NCI-H1930 (cell line): ENCODE measurements around the gene USPL1.
"Not testable (repeated sequence)": the region's sequence is repeated elsewhere in the genome, so short reads cannot be mapped to it uniquely, and the experiment has no call there.

ENCODE experiments used
- DNase-seq, 2 experiments: peaks; one replicate each; lab custom pipeline; 2025; lab: John Stamatoyannopoulos, UW

The USPL1 gene

GRCh38 chr13:30617315-30618185 lies at the start of gene USPL1:
TSS of gene USPL1 (plus strand) at chr13:30617920. CDS start at chr13:30621141, 3,221 bp downstream.
- DNase-seq = peak; percentile 99

GRCh38 chr13:30569901-30570576 lies 47.7 kb upstream of the USPL1 start:
- no peak for DNase-seq

DNA sequence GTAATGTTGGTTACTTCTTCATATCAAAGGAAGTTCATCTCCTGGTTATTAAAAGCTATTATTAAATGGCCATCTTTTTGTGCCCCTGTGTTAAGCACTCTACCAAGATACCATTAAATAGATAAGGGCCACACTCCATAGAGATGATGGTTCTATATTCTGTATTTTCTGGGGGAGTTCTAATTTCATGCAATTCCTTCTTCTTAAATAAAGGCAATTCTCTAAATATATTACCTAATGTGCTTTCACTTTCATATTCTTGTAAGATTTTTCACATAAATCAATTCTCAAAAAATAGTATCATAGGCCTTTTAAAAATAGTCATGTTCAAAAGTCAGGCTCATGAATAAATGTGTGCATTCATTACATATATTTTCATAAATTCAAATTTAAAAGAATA lies 47.0 kb upstream of the USPL1 start:
- DNase-seq = no peak

DNA sequence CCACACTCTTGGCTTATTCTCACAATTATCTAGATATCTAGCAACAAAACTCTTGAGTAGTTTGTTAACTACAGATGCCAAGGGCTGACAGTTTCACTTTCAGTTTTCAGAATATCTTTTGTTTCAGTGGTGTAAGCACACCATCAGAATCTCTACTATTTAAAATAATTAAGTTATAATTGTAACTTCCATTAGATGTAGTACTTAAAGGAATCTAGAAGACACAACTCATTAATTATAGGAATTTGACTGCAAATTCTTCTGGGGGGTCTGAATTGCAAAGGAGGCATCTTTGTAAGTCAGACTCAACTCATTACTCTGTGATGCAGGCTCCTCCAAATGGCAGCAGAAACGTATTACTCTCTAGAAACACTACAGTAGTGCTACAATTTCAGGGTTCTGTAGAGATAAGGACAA lies 44.9 kb upstream of the USPL1 start:
- no peak for DNase-seq

DNA sequence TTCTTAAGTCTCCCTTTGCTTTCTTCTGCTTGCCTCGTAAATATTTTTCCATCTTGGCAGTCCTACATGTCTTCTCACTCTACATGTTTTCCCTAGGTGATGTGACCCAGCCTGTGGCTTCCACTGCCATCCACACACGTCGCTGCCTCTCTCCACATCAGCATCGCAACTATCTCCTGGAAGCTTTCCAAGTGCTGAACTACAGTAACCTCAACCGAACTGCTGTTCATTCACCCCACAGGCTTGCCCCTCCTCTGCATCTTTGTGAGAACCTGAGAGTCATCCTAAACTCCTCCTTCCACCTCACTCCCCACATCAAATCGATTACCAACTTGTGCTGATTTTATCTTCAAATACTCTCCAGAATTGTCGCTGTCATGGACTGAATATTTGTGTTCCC lies 41.2 kb upstream of the USPL1 start:
- DNase-seq = no peak

DNA sequence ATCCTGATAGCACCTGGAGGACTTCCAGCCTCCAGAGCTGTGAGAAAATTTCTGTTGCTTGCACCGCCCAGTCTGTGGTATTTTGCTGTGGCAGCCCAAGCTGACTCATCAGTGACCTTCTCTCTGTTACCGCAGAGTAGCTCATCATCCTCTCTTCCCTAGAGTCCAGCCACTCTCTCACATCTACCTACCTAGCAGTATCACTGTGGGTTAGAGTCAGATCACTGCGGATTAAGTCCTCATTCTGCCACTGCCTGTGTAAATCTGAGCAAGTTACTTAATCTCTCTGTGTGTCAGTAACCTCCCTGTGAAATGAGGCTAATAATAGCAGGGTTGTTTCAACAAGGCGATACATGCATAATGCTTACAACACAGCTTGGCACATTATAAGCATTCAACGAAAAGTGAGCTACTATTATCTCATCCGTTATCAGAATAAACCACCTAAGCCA lies 40.3 kb upstream of the USPL1 start:
- no peak for DNase-seq

DNA sequence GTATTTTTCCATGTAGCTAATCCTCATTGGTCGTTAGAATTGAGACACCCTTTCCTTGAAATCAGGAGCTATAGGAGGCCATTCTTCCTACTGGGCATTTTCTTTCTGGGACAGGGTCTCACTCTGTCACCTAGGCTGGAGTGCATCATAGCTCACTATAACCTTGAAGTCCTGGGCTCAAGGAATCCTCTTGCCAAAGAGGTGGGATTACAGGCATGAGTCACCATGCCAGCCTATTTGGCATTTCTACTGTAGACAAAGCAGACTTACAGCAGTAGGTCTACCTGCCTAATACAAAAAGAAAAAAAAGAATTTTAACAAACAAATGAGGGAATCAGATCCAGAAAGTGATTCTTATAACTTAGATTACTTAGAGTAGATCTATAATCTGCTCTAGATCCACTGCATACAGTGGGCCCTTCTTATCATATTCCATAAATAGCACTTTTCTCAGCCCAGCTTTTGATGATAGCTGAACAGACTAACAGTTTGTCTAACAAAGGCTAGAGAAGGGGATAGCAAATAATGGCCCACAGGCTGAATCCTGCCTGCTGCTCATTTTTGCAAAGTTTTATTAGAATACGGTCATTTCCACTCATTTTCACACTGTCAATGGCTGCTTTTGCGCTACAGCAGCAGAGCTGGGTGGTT lies 36.7 kb upstream of the USPL1 start:
- DNase-seq = no peak

DNA sequence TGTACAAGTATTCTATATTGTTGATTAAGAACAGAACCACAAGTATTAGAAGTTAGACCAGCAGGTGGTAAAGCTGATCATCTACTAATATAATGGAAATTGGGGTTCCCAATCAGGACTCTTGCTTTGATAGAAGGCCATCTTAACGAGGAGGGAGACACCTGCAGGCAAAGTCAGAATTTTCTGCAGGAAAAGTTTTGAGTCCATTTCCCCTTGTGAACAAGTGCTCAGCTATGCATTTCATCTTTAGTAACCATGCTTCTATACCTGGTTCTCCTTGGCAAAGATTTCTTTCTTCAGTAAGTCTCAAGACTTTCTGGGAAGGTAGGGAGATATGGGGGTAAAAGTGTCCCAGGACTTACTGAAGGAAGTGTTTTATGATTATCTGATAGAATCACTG lies 36.1 kb upstream of the USPL1 start:
- DNase-seq = no peak

DNA sequence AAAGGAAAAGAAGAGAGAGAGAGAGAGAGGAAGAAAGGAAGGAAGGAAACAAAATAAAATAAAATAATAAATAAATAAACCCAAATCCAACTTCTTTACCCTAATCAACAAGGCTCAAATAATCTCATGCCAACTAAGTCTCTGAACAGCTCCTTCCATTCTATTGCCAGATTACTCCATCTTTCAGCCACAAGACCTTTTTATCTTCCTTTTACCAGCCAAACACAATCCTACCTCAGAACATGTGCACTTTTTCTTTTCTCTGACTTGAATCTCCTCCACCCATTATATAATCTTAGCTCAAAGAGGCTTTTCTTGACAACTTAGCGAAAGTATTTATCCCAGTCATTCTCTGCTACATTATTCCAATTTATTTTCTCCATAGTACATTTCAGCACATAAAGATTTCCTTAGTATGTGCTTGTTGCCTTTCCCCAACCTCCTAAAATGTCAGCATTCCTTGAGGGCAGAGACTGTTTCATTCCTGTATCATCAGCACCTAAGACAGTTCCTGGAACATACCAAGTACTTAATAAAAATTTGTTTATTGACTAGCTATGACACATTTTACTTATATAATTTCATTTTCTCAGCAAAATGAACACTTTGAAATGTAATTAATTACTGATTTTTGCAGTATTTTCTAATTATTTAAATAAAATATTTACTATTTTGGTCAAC lies 33.5 kb upstream of the USPL1 start:
- no peak for DNase-seq

DNA sequence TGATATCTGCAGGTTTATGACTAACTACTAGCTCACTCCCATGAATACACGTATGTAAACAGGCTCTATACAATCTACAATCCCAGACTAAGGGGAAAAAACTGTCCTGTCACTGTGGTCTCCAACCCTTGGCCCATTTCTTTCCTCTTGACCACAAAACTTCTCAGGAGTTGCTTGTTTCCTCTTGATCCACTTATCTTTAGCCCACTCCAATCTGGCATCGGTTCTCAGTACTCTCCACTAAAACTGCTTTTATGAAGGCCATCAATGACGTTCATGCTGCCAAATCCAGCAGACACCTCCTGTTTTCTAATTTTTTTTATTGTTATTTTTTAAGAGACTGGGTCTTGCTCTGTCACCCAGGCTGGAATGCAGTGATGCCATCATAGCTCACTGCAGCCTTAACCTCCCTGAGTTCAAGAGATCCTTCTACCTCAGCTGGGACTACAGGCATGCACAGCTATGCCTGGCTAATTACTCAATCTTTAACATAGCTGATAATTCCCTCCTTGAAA lies 31.9 kb upstream of the USPL1 start:
- no peak for DNase-seq

GRCh38 chr13:30587231-30587630 lies 30.5 kb upstream of the USPL1 start:
- no peak for DNase-seq

- no peak for DNase-seq
Measured at GRCh38 chr13:30587739-30588138, 30.0 kb upstream of the USPL1 start.

- no peak for DNase-seq
Measured at GRCh38 chr13:30593001-30593400, 24.7 kb upstream of the USPL1 start.

- no peak for DNase-seq
Measured at GRCh38 chr13:30600496-30600895, 17.2 kb upstream of the USPL1 start.

DNA sequence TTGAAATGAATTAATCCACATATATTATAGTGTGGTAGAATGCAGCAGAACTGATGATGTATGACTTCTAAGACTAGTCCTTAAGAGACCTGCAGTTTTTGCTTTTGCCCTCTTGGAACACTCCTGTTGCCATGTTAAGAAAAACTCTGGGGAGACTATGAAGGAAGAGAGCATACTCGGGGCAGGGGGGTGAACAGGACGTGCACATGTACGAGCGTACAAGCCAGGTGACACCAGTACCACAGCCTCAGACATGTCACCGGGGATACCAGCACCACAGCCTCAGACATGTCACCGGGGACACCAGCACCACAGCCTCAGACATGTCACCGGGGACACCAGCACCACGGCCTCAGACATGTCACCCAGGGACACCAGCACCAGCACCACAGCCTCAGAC lies 15.9 kb upstream of the USPL1 start:
- no peak for DNase-seq

- no peak for DNase-seq
Measured at GRCh38 chr13:30605052-30605451, 12.7 kb upstream of the USPL1 start.

- DNase-seq = not testable (repeated sequence)
Measured at GRCh38 chr13:30607186-30607585, 10.5 kb upstream of the USPL1 start.

GRCh38 chr13:30607908-30608307 lies 9.8 kb upstream of the USPL1 start:
- DNase-seq = no peak

- DNase-seq = no peak
Measured at GRCh38 chr13:30608364-30608763, 9.4 kb upstream of the USPL1 start.

DNA sequence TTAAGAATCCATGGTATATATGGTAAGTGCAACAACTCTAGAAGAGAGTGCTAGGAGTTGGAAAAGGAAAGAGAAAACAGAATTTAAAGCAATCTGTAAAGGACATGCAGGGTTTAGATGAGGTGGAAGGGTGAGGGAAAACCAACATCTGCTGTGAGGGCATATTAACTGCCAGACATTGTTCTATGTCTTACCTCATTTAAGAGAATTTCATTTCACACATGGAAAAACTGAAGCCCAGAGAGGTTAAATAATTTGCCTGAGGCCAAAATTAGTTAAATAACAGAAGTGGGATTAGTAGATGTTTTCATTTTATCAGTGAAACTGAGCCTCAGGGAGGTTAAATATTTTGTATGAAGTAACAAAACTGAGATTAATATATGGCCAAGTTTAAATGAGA lies 7.4 kb upstream of the USPL1 start:
- DNase-seq = no peak

- no peak for DNase-seq
Measured at GRCh38 chr13:30615481-30615865, 2.2 kb upstream of the USPL1 start.
